Activated T-cell treated with anti-CD3 and anti-CD28 coated beads, Interleukin-2, amount 50 U/mL, for 24 hours (primary cell): ENCODE measurements around the gene SLC45A2.
A peak's percentile ranks its signal among the peaks of the same experiment; 100 is the strongest.
"Not testable (repeated sequence)": the region's sequence is repeated elsewhere in the genome, so short reads cannot be mapped to it uniquely, and the experiment has no call there.

Experiments used
- DNase-seq: peaks from one replicate; pipeline ENCODE4 v3.0.0-alpha.2; 2020
- H3K27ac Mint-ChIP-seq: 2 replicates; pipeline ENCODE4 v1.8.0; 2020; ENCODE audit warnings: mild to moderate bottlenecking, mixed read lengths
- H3K27me3 Mint-ChIP-seq: 2 replicates; pipeline ENCODE4 v1.8.0; 2020; ENCODE audit warnings: mixed read lengths
- H3K36me3 Mint-ChIP-seq: 2 replicates; pipeline ENCODE4 v1.8.0; 2020; ENCODE audit warnings: low read depth, mixed read lengths
- H3K4me1 Mint-ChIP-seq: 2 replicates; pipeline ENCODE4 v1.8.0; 2020; ENCODE audit warnings: low read depth, mixed read lengths
- H3K4me3 Mint-ChIP-seq: 2 replicates; pipeline ENCODE4 v1.8.0; 2020; ENCODE audit warnings: mild to moderate bottlenecking, moderate library complexity, mixed read lengths
- H3K9me3 Mint-ChIP-seq: 2 replicates; pipeline ENCODE4 v1.8.0; 2020; ENCODE audit warnings: mixed read lengths

SLC45A2 gene

GRCh38 chr5:34013547-34013946 is 29.1 kb upstream of the SLC45A2 start:
- Mint-ChIP-seq H3K4me1 (peaks cover 27% of the 10 kb centered on the region), H3K36me3 (peaks cover 3% of the 10 kb centered on the region), H3K27ac (no peak overlapping the region), H3K9me3 (no peaks in the 10 kb centered on the region), H3K27me3 (no peaks in the 10 kb centered on the region), H3K4me3 (no peak overlapping the region)
- DNase-seq = no peak

- Mint-ChIP-seq H3K27ac (no peak overlapping the region), H3K4me3 (no peak overlapping the region), H3K36me3 (no peaks in the 10 kb centered on the region), H3K4me1 (peaks cover 30% of the 10 kb centered on the region), H3K27me3 (no peaks in the 10 kb centered on the region), H3K9me3 (no peaks in the 10 kb centered on the region)
- DNase-seq = no peak
Observed at GRCh38 chr5:34012791-34013190, 28.3 kb upstream of the SLC45A2 start.

- peaks cover 36% of the 10 kb centered on the region for H3K4me1 Mint-ChIP-seq
- no peak overlapping the region for H3K27ac Mint-ChIP-seq
- DNase-seq = no peak
- H3K9me3 Mint-ChIP-seq = no peaks in the 10 kb centered on the region
- no peaks in the 10 kb centered on the region for H3K27me3 Mint-ChIP-seq
- H3K36me3 Mint-ChIP-seq = peaks cover 2% of the 10 kb centered on the region
- H3K4me3 Mint-ChIP-seq = no peak overlapping the region
Observed at GRCh38 chr5:34011536-34011935, 27.0 kb upstream of the SLC45A2 start.

GRCh38 chr5:34010146-34010545 is 25.7 kb upstream of the SLC45A2 start:
- H3K4me3 Mint-ChIP-seq, DNase-seq, H3K27ac Mint-ChIP-seq, H3K36me3 Mint-ChIP-seq, H3K9me3 Mint-ChIP-seq, H3K27me3 Mint-ChIP-seq: not testable (repeated sequence)
- H3K4me1 Mint-ChIP-seq = peaks cover 39% of the 10 kb centered on the region

- no peaks in the 10 kb centered on the region for H3K9me3 Mint-ChIP-seq
- no peak for DNase-seq
- H3K36me3 Mint-ChIP-seq = peaks cover 11% of the 10 kb centered on the region
- H3K27me3 Mint-ChIP-seq = no peaks in the 10 kb centered on the region
- peak overlapping the region; percentile 29 for H3K4me3 Mint-ChIP-seq
- no peak overlapping the region for H3K27ac Mint-ChIP-seq
- H3K4me1 Mint-ChIP-seq = peaks cover 39% of the 10 kb centered on the region
Observed at GRCh38 chr5:34009610-34010009, 25.1 kb upstream of the SLC45A2 start.

GRCh38 chr5:34008802-34009201 is 24.3 kb upstream of the SLC45A2 start:
- no peak for DNase-seq
- H3K27me3 Mint-ChIP-seq = no peaks in the 10 kb centered on the region
- peak overlapping the region; percentile 89 for H3K4me3 Mint-ChIP-seq
- peak overlapping the region; percentile 90 for H3K27ac Mint-ChIP-seq
- no peaks in the 10 kb centered on the region for H3K9me3 Mint-ChIP-seq
- peaks cover 41% of the 10 kb centered on the region for H3K4me1 Mint-ChIP-seq
- H3K36me3 Mint-ChIP-seq = peaks cover 15% of the 10 kb centered on the region

GRCh38 chr5:34007621-34008600 is 23.4 kb upstream of the SLC45A2 start, which contains the start of gene AMACR:
AMACR (minus strand) TSS chr5:34008050; CDS start chr5:34008019, 31 bp downstream.
- peaks cover 24% of the 10 kb centered on the region for H3K36me3 Mint-ChIP-seq
- peak within 1 kb of the TSS; percentile 90 for H3K27ac Mint-ChIP-seq
- no peaks in the 10 kb centered on the region for H3K27me3 Mint-ChIP-seq
- H3K9me3 Mint-ChIP-seq = no peaks in the 10 kb centered on the region
- DNase-seq = peak; percentile 93
- peak within 1 kb of the TSS; percentile 89 for H3K4me3 Mint-ChIP-seq
- H3K4me1 Mint-ChIP-seq = peaks cover 39% of the 10 kb centered on the region

GRCh38 chr5:34007201-34007620 is 22.7 kb upstream of the SLC45A2 start:
- Mint-ChIP-seq H3K27me3 (no peaks in the 10 kb centered on the region), H3K9me3 (no peaks in the 10 kb centered on the region), H3K4me3 (peak overlapping the region; percentile 89), H3K27ac (peak overlapping the region; percentile 90), H3K36me3 (peaks cover 29% of the 10 kb centered on the region), H3K4me1 (peaks cover 39% of the 10 kb centered on the region)
- DNase-seq = peak; percentile 32

GRCh38 chr5:34005681-34006080 is 21.2 kb upstream of the SLC45A2 start:
- no peaks in the 10 kb centered on the region for H3K9me3 Mint-ChIP-seq
- H3K27me3 Mint-ChIP-seq = no peaks in the 10 kb centered on the region
- peaks cover 34% of the 10 kb centered on the region for H3K36me3 Mint-ChIP-seq
- H3K4me3 Mint-ChIP-seq = no peak overlapping the region
- DNase-seq = no peak
- peaks cover 39% of the 10 kb centered on the region for H3K4me1 Mint-ChIP-seq
- peak overlapping the region; percentile 50 for H3K27ac Mint-ChIP-seq

GRCh38 chr5:34005211-34005610 is 20.7 kb upstream of the SLC45A2 start:
- H3K4me3 Mint-ChIP-seq = peak overlapping the region; percentile 32
- peaks cover 34% of the 10 kb centered on the region for H3K36me3 Mint-ChIP-seq
- H3K27me3 Mint-ChIP-seq = no peaks in the 10 kb centered on the region
- no peak for DNase-seq
- H3K9me3 Mint-ChIP-seq = no peaks in the 10 kb centered on the region
- H3K4me1 Mint-ChIP-seq = peaks cover 39% of the 10 kb centered on the region
- H3K27ac Mint-ChIP-seq = peak overlapping the region; percentile 50

- Mint-ChIP-seq H3K36me3 (peaks cover 34% of the 10 kb centered on the region), H3K4me1 (peaks cover 35% of the 10 kb centered on the region), H3K27me3 (no peaks in the 10 kb centered on the region), H3K9me3 (no peaks in the 10 kb centered on the region), H3K4me3 (no peak overlapping the region), H3K27ac (no peak overlapping the region)
- DNase-seq = no peak
Observed at GRCh38 chr5:34003941-34004340, 19.4 kb upstream of the SLC45A2 start.

- no peak overlapping the region for H3K27ac Mint-ChIP-seq
- H3K36me3 Mint-ChIP-seq = peaks cover 43% of the 10 kb centered on the region
- H3K27me3 Mint-ChIP-seq = no peaks in the 10 kb centered on the region
- no peaks in the 10 kb centered on the region for H3K9me3 Mint-ChIP-seq
- H3K4me3 Mint-ChIP-seq = no peak overlapping the region
- no peak for DNase-seq
- H3K4me1 Mint-ChIP-seq = peaks cover 28% of the 10 kb centered on the region
Observed at GRCh38 chr5:34002629-34003328, 18.3 kb upstream of the SLC45A2 start.

- no peak for DNase-seq
- H3K4me1 Mint-ChIP-seq = peaks cover 23% of the 10 kb centered on the region
- H3K27me3 Mint-ChIP-seq = no peaks in the 10 kb centered on the region
- no peak overlapping the region for H3K4me3 Mint-ChIP-seq
- H3K36me3 Mint-ChIP-seq = peaks cover 48% of the 10 kb centered on the region
- H3K9me3 Mint-ChIP-seq = no peaks in the 10 kb centered on the region
- H3K27ac Mint-ChIP-seq = no peak overlapping the region
Observed at GRCh38 chr5:34001241-34001841, 16.8 kb upstream of the SLC45A2 start.

- no peaks in the 10 kb centered on the region for H3K9me3 Mint-ChIP-seq
- H3K27ac Mint-ChIP-seq = no peak overlapping the region
- peaks cover 47% of the 10 kb centered on the region for H3K36me3 Mint-ChIP-seq
- H3K27me3 Mint-ChIP-seq = no peaks in the 10 kb centered on the region
- no peak overlapping the region for H3K4me3 Mint-ChIP-seq
- peaks cover 13% of the 10 kb centered on the region for H3K4me1 Mint-ChIP-seq
- DNase-seq = no peak
Observed at GRCh38 chr5:33999978-34000377, 15.5 kb upstream of the SLC45A2 start.
